ENCODE data around the gene CCDC57.

The CCDC57 gene

DNA sequence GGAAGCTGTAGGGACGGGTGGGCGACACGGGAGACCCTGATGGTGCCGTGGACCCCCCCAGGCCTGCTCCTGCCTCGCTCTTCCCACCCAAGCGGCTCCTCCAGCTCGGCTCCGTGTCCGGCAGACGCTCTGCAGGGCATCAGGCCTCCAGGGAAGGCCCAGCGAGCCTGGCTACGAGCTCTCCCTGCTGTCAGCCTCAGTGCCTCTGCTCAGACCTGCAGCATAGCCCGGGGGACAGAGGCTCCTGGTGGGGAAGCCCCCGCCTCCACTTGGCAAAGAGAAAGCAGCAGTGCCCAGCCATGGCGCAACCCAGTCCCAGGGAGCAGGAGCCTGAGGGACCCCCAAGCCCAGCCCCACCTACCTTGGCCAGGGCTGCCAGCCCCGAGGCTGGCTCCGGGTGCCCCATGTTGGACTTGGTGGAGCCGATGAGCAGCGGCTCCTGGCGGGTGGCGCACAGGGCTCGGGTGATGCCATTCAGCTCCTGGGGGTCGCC lies 120.5 kb downstream of the CCDC57 start:
- no peak for DNase-seq (ENCODE audit: low spot score)

DNA sequence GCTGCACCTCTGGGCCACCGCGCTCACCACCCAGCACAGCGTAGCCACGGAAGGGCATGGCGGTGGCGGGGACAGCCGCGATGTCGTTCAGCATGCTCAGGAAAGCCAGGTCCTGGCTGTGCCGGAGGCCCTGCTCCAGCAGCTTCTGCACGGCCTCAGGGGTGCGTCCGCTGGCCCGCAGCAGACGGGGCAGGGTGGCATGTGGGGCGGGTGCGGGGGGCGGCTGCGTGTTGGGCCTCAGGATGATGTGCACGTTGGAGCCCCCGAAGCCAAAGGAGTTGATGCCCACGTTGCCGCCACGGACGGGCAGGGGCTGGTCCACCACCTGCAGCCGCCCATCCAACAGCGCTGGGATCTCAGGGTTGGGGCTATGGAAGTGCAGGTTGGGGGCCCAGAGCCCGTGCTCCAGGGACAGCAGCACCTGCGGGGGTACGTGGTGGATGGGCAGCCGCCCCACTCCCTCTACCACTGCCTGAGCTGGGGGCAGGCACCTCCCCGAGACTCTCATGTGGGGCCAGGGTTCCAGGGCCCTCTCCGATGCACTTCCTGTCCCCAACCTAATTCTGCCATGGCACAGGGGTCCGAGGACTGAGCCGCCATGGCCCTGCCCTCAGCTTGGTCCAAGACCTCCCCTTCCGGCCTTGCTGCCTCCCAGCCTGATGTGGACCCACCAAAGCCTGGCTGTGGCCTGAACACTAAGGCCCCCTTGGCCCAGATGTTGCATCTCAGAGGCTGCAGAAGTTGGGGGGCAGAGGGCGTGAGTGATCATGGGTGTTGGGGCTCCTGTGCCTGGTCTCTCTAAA lies 121.2 kb downstream of the CCDC57 start:
- DNase-seq (ENCODE audit: low spot score) = no peak

GRCh38 chr17:82090549-82091263 lies 121.9 kb downstream of the CCDC57 start:
- DNase-seq (ENCODE audit: low spot score) = no peak

- DNase-seq (ENCODE audit: low spot score) = no peak
Observed at GRCh38 chr17:82089723-82090548, 122.7 kb downstream of the CCDC57 start.

- no peak for DNase-seq (ENCODE audit: low spot score)
Observed at GRCh38 chr17:82088838-82089722, 123.6 kb downstream of the CCDC57 start.

DNA sequence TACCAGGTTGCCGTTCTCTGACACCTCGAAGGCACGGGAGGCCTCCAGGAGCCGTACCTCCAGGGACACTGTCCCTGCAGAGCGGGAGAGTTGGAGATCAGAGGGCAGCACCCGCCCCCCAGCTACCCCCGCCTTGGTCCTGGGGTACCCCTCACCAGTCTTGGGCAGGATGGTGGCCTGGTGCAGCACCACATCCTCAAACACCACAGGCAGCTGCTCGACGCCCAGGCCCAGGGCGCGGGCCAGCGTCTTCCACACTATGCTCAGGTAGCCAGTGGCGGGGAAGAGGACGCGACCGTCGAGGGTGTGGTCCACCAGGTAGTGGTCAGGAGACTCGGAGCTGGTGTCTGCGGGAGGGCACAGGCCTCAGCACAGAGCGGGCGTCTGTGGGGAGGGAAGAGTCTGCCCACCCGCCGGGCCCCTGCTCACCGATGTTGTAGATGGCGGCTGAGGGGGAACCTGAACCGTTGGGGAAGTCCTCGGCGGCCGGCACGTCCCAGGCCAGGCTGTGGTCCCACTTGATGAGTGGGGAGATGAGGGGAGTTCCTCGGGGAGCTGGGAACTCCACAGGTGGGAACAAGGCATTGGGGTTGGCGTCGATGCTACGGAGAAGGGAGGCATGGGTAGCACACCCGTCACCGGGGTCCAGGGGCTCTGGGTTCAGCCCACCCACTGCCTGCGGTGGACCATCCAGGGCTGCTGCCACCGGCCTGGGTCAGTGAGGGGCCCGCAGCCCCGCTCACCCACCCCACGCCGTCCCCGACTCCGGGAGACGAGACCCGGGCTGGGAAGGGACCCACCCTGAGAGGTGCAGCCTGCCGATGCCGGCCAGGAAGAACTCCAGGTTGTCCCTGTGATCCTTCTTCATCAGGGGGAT lies 124.4 kb downstream of the CCDC57 start:
- DNase-seq (ENCODE audit: low spot score) = no peak

- no peak for DNase-seq (ENCODE audit: low spot score)
Observed at GRCh38 chr17:82086941-82087906, 125.4 kb downstream of the CCDC57 start.

- DNase-seq (ENCODE audit: low spot score) = no peak
Observed at GRCh38 chr17:82085931-82086764, 126.5 kb downstream of the CCDC57 start.

DNA sequence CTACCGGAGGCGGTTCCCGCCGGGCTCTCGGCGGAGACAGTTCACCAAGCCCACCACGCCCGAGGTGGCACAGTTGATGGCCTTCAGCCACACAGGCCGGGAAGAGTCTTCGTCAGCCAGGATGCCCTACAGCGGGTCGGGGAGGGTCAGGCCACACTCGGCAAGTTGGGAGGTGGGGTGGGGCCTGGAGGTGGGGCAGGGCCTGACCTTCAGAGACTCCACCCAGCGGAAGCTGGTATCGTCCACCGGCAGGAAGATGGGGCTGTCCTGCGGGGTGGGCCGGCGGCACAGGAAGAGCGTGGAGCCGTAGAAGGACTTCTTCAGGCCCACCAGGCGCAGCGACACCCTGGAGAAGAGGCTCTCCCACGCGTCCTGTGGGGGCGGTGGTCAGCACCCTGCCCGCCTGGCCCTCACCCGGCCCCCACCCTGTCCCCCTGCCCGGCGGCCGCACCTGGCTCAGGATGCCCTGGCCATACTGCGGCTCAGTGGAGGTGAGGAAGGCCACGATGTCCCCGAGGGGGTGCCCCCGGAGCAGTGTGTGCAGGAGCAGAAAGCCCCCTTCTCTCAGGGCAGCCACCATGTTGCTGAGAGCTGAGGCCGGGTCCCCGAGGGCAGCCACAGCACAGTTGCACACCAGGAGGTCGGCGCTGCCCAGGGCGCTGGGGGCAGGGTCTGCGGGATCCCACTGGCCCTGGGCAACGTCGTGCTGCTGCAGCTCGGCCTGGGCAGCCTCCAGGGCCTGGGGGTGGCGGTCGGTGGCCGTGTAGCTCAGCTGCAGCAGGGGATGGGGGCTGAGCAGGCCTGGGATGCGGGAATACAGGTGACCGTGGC lies 127.4 kb downstream of the CCDC57 start:
- no peak for DNase-seq (ENCODE audit: low spot score)

GRCh38 chr17:82084373-82085030 lies 128.1 kb downstream of the CCDC57 start:
- no peak for DNase-seq (ENCODE audit: low spot score)

GRCh38 chr17:82083533-82084359 lies 128.9 kb downstream of the CCDC57 start:
- no peak for DNase-seq (ENCODE audit: low spot score)

GRCh38 chr17:82083009-82083408 lies 129.6 kb downstream of the CCDC57 start:
- DNase-seq (ENCODE audit: low spot score) = no peak

DNA sequence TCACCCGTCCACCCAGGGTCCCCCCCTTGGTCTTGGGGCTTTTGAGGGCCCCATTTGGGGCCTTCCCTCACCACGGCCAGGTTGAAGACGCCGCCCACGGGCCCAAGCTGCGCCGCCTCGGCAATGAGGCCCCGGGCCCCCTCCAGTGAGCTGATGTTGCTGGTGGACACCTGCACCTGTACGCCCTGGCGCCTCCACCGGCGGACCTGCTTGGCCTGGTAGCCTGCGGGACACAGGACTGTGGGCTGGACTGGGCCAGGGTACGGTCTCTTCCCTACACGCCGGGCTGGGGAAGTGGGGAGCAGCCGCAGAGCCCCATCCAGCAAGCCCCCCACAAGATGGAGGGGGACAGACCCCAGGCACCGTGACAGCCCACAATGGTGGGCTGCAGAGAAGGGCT lies 130.2 kb downstream of the CCDC57 start:
- no peak for DNase-seq (ENCODE audit: low spot score)

GRCh38 chr17:82081966-82082365 lies 130.7 kb downstream of the CCDC57 start:
- no peak for DNase-seq (ENCODE audit: low spot score)

DNA sequence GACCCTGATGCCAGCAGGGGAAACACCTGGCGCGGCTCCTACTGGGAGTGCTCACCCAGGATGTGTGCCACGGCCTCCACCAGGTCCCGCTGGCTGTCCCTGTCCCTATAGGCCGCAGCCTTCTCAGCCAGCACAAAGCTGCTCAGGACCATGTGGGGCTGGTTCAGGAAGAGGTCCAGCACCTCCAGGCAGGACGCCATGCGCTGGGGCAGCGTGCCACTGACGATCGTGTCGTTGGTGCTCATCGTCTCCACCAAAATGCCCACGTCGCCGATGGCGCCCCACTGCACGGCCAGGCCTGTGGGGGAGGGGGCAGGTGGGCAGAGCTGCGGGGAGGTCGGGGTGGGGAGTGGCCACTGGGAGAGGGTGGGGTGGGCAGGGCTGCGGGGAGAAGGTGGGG lies 131.1 kb downstream of the CCDC57 start:
- no peak for DNase-seq (ENCODE audit: low spot score)

Data from iPS-NIHi11 (cell line).